Suprapubic skin (tissue), 4 donors: Measurements from ENCODE around the gene IL11RA.

ENCODE experiments used
- POLR2A ChIP-seq, 2 donors: fragments of 450-650 bp; IDR thresholded peaks; one replicate each; pipeline ENCODE4 v1.6.1; 2017; ENCODE audit warnings: antibody characterized with exemption in 2 of 2, mild to moderate bottlenecking in 2 of 2, moderate library complexity in 2 of 2
- POLR2AphosphoS5 ChIP-seq, 3 donors: sonication (generic); formaldehyde crosslinking; IDR thresholded peaks; one replicate each; pipeline ENCODE4 v1.6.1; 2017; ENCODE audit warnings: antibody characterized with exemption in 3 of 3
- TF ChIP-seq, protein P1 (sequence below), 2 donors: fragments of 200-600 bp in 1 of 2; fragments of 450-650 bp in 1 of 2; sonication (generic) in 1 of 2; IDR thresholded peaks; one replicate each; pipeline ENCODE4 v1.5.1; 2016 to 2019; ENCODE audit warnings: antibody characterized with exemption in 2 of 2, mild to moderate bottlenecking in 1 of 2, moderate library complexity in 1 of 2

DNA sequence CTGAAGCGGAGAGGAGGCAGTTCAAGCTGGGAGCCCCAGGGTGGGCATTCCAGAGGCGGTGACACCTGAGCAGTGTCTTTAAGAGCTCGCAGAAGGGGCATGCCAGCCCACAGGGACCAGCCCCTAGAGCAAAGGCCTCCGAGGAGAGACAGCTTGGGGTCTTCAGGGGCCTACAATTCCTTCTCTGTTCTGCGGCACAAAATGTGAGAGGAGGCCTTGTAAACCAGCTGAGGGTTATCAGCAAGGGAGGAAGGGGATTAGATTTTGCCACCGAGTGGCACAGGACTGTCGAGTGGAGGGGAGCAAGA, 13.9 kb upstream of the IL11RA start:
- TF ChIP-seq, protein P1, sequence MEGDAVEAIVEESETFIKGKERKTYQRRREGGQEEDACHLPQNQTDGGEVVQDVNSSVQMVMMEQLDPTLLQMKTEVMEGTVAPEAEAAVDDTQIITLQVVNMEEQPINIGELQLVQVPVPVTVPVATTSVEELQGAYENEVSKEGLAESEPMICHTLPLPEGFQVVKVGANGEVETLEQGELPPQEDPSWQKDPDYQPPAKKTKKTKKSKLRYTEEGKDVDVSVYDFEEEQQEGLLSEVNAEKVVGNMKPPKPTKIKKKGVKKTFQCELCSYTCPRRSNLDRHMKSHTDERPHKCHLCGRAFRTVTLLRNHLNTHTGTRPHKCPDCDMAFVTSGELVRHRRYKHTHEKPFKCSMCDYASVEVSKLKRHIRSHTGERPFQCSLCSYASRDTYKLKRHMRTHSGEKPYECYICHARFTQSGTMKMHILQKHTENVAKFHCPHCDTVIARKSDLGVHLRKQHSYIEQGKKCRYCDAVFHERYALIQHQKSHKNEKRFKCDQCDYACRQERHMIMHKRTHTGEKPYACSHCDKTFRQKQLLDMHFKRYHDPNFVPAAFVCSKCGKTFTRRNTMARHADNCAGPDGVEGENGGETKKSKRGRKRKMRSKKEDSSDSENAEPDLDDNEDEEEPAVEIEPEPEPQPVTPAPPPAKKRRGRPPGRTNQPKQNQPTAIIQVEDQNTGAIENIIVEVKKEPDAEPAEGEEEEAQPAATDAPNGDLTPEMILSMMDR (IDR thresholded peaks at IDR 0.05): no peak
- no peak for TF ChIP-seq POLR2A (IDR thresholded peaks at IDR 0.05)
- no peak for TF ChIP-seq POLR2AphosphoS5 (IDR thresholded peaks at IDR 0.05)
